Measurements from ENCODE around the gene ACAT2.
"Not testable (repeated sequence)": the region's sequence is repeated elsewhere in the genome, so short reads cannot be mapped to it uniquely, and the experiment has no call there.

Gene ACAT2

GRCh38 chr6:159817951-159818739, 56.3 kb downstream of the ACAT2 start:
- Histone ChIP-seq H3K9ac (ENCODE audit: insufficient read length, low read depth) (no peak overlapping the region), H3K36me3 (ENCODE audit: insufficient read depth, insufficient read length, low read length) (no peaks in the 10 kb centered on the region), H3K4me3 (ENCODE audit: insufficient read length, low read depth) (no peak overlapping the region), H3K4me1 (ENCODE audit: insufficient read depth, insufficient read length) (peaks cover 11% of the 10 kb centered on the region), H3K9me3 (ENCODE audit: insufficient read depth, low read length) (no peaks in the 10 kb centered on the region), H3K27me3 (ENCODE audit: insufficient read depth, insufficient read length) (no peaks in the 10 kb centered on the region)
- no peak for DNase-seq (ENCODE audit: low read depth, low spot score)
- TF ChIP-seq YY1 (IDR thresholded peaks at IDR 0.05; ENCODE audit: insufficient read depth, insufficient read length), result no peak
- no peak for TF ChIP-seq SUZ12 (IDR thresholded peaks at IDR 0.05; ENCODE audit: extremely low read depth, insufficient read depth, insufficient read length)
- TF ChIP-seq ZNF274 (IDR thresholded peaks at IDR 0.05; ENCODE audit: low read depth, low read length), result no peak

- no peaks in the 10 kb centered on the region for H3K27me3 ChIP-seq (ENCODE audit: insufficient read depth, insufficient read length)
- no peak for DNase-seq (ENCODE audit: low read depth, low spot score)
- no peaks in the 10 kb centered on the region for H3K36me3 ChIP-seq (ENCODE audit: insufficient read depth, insufficient read length, low read length)
- H3K9me3 ChIP-seq (ENCODE audit: insufficient read depth, low read length), result no peaks in the 10 kb centered on the region
- H3K4me3 ChIP-seq (ENCODE audit: insufficient read length, low read depth), result no peak overlapping the region
- H3K9ac ChIP-seq (ENCODE audit: insufficient read length, low read depth), result no peak overlapping the region
- H3K4me1 ChIP-seq (ENCODE audit: insufficient read depth, insufficient read length), result peaks cover 11% of the 10 kb centered on the region
- TF ChIP-seq ZNF274 (IDR thresholded peaks at IDR 0.05; ENCODE audit: low read depth, low read length) (no peak), YY1 (IDR thresholded peaks at IDR 0.05; ENCODE audit: insufficient read depth, insufficient read length) (no peak), SUZ12 (IDR thresholded peaks at IDR 0.05; ENCODE audit: extremely low read depth, insufficient read depth, insufficient read length) (no peak)
Measured at GRCh38 chr6:159819098-159819497, 57.3 kb downstream of the ACAT2 start.

- Histone ChIP-seq H3K9ac (ENCODE audit: insufficient read length, low read depth) (no peak overlapping the region), H3K36me3 (ENCODE audit: insufficient read depth, insufficient read length, low read length) (no peaks in the 10 kb centered on the region), H3K4me1 (ENCODE audit: insufficient read depth, insufficient read length) (peaks cover 11% of the 10 kb centered on the region), H3K4me3 (ENCODE audit: insufficient read length, low read depth) (no peak overlapping the region), H3K9me3 (ENCODE audit: insufficient read depth, low read length) (no peaks in the 10 kb centered on the region), H3K27me3 (ENCODE audit: insufficient read depth, insufficient read length) (no peaks in the 10 kb centered on the region)
- DNase-seq (ENCODE audit: low read depth, low spot score), result no peak
- TF ChIP-seq YY1 (IDR thresholded peaks at IDR 0.05; ENCODE audit: insufficient read depth, insufficient read length) (no peak), SUZ12 (IDR thresholded peaks at IDR 0.05; ENCODE audit: extremely low read depth, insufficient read depth, insufficient read length) (no peak), ZNF274 (IDR thresholded peaks at IDR 0.05; ENCODE audit: low read depth, low read length) (no peak)
Measured at GRCh38 chr6:159819932-159820640, 58.2 kb downstream of the ACAT2 start.

GRCh38 chr6:159821122-159821521, 59.3 kb downstream of the ACAT2 start:
- no peak for DNase-seq (ENCODE audit: low read depth, low spot score)
- Histone ChIP-seq H3K36me3 (ENCODE audit: insufficient read depth, insufficient read length, low read length) (no peaks in the 10 kb centered on the region), H3K4me3 (ENCODE audit: insufficient read length, low read depth) (no peak overlapping the region), H3K9ac (ENCODE audit: insufficient read length, low read depth) (no peak overlapping the region), H3K4me1 (ENCODE audit: insufficient read depth, insufficient read length) (peaks cover 11% of the 10 kb centered on the region), H3K9me3 (ENCODE audit: insufficient read depth, low read length) (no peaks in the 10 kb centered on the region), H3K27me3 (ENCODE audit: insufficient read depth, insufficient read length) (no peaks in the 10 kb centered on the region)
- no peak for TF ChIP-seq SUZ12 (IDR thresholded peaks at IDR 0.05; ENCODE audit: extremely low read depth, insufficient read depth, insufficient read length)
- no peak for TF ChIP-seq ZNF274 (IDR thresholded peaks at IDR 0.05; ENCODE audit: low read depth, low read length)
- TF ChIP-seq YY1 (IDR thresholded peaks at IDR 0.05; ENCODE audit: insufficient read depth, insufficient read length), result no peak

GRCh38 chr6:159821726-159822125, 59.9 kb downstream of the ACAT2 start:
- no peaks in the 10 kb centered on the region for H3K36me3 ChIP-seq (ENCODE audit: insufficient read depth, insufficient read length, low read length)
- H3K9me3 ChIP-seq (ENCODE audit: insufficient read depth, low read length), result no peaks in the 10 kb centered on the region
- H3K4me1 ChIP-seq (ENCODE audit: insufficient read depth, insufficient read length), result peaks cover 11% of the 10 kb centered on the region
- DNase-seq (ENCODE audit: low read depth, low spot score), result no peak
- H3K27me3 ChIP-seq (ENCODE audit: insufficient read depth, insufficient read length), result no peaks in the 10 kb centered on the region
- TF ChIP-seq YY1 (IDR thresholded peaks at IDR 0.05; ENCODE audit: insufficient read depth, insufficient read length) (no peak), ZNF274 (IDR thresholded peaks at IDR 0.05; ENCODE audit: low read depth, low read length) (no peak), SUZ12 (IDR thresholded peaks at IDR 0.05; ENCODE audit: extremely low read depth, insufficient read depth, insufficient read length) (no peak)
- no peak overlapping the region for H3K4me3 ChIP-seq (ENCODE audit: insufficient read length, low read depth)
- no peak overlapping the region for H3K9ac ChIP-seq (ENCODE audit: insufficient read length, low read depth)

GRCh38 chr6:159823953-159824352, 62.1 kb downstream of the ACAT2 start:
- H3K4me3 ChIP-seq (ENCODE audit: insufficient read length, low read depth), result no peak overlapping the region
- no peak for DNase-seq (ENCODE audit: low read depth, low spot score)
- no peak overlapping the region for H3K9ac ChIP-seq (ENCODE audit: insufficient read length, low read depth)
- no peaks in the 10 kb centered on the region for H3K9me3 ChIP-seq (ENCODE audit: insufficient read depth, low read length)
- H3K4me1 ChIP-seq (ENCODE audit: insufficient read depth, insufficient read length), result peaks cover 13% of the 10 kb centered on the region
- no peaks in the 10 kb centered on the region for H3K36me3 ChIP-seq (ENCODE audit: insufficient read depth, insufficient read length, low read length)
- no peak for TF ChIP-seq SUZ12 (IDR thresholded peaks at IDR 0.05; ENCODE audit: extremely low read depth, insufficient read depth, insufficient read length)
- TF ChIP-seq ZNF274 (IDR thresholded peaks at IDR 0.05; ENCODE audit: low read depth, low read length), result no peak
- no peak for TF ChIP-seq YY1 (IDR thresholded peaks at IDR 0.05; ENCODE audit: insufficient read depth, insufficient read length)
- no peaks in the 10 kb centered on the region for H3K27me3 ChIP-seq (ENCODE audit: insufficient read depth, insufficient read length)

GRCh38 chr6:159824690-159825089, 62.8 kb downstream of the ACAT2 start:
- not testable (repeated sequence) for H3K9ac ChIP-seq (ENCODE audit: insufficient read length, low read depth); DNase-seq (ENCODE audit: low read depth, low spot score); H3K27me3 ChIP-seq (ENCODE audit: insufficient read depth, insufficient read length); H3K4me1 ChIP-seq (ENCODE audit: insufficient read depth, insufficient read length); H3K4me3 ChIP-seq (ENCODE audit: insufficient read length, low read depth); H3K9me3 ChIP-seq (ENCODE audit: insufficient read depth, low read length); H3K36me3 ChIP-seq (ENCODE audit: insufficient read depth, insufficient read length, low read length)
